ENCODE data around the gene PDE3A.

DNA sequence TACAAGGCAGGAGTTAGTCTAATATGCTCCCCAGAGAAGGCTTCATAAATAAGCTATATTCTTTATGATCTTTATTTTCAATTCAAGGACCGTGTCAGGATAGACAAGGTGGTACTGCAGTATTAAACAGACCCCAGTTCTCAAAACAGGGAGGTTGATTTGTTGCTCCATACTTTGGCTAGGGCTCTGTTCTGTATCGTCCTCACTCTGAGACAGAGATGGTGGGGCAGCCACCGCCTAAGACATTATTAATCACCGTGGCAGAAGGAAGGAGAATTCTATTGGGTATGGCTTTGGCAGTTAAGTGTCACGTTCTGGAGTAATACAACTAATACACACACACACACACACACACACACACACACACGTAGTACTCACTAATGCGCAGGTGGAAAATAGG, 209.8 kb downstream of the PDE3A start:
- TF ChIP-seq, protein P1, sequence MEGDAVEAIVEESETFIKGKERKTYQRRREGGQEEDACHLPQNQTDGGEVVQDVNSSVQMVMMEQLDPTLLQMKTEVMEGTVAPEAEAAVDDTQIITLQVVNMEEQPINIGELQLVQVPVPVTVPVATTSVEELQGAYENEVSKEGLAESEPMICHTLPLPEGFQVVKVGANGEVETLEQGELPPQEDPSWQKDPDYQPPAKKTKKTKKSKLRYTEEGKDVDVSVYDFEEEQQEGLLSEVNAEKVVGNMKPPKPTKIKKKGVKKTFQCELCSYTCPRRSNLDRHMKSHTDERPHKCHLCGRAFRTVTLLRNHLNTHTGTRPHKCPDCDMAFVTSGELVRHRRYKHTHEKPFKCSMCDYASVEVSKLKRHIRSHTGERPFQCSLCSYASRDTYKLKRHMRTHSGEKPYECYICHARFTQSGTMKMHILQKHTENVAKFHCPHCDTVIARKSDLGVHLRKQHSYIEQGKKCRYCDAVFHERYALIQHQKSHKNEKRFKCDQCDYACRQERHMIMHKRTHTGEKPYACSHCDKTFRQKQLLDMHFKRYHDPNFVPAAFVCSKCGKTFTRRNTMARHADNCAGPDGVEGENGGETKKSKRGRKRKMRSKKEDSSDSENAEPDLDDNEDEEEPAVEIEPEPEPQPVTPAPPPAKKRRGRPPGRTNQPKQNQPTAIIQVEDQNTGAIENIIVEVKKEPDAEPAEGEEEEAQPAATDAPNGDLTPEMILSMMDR (IDR thresholded peaks at IDR 0.05; ENCODE audit: low read length), result no peak
- TF ChIP-seq EZH2 (optimal IDR thresholded peaks at IDR 0.05; ENCODE audit: low read depth, low read length) (no peak), EZH2phosphoT487 (IDR thresholded peaks at IDR 0.05; ENCODE audit: low read length) (no peak)
